Measurements from ENCODE around the gene CARMIL1. TPM values are rescaled to one million over a fixed set of nuclear protein-coding genes. Genes with fewer than 3 reads are reported as not detected.

Gene CARMIL1
- total and polyA plus RNA-seq, 5 donors from 2014 or later: 0.36 to 3.0 (median 0.49) TPM

GRCh38 chr6:25525078-25525477, 245.9 kb downstream of the CARMIL1 start:
- Histone ChIP-seq H3K4me1 (ENCODE audit: control insufficient read depth, insufficient read depth, low read length, poor library complexity, severe bottlenecking) (no peaks in the 10 kb centered on the region), H3K27ac (ENCODE audit: insufficient read depth, low read length, poor library complexity, severe bottlenecking) (no peak overlapping the region), H3K9me3 (ENCODE audit: control insufficient read depth in 2 of 2, low read length in 2 of 2) (no peaks in the 10 kb centered on the region), H3K27me3 (ENCODE audit: control insufficient read depth, insufficient read depth, low read length) (no peaks in the 10 kb centered on the region), H3K4me3 (ENCODE audit: low read depth, low read length) (no peak overlapping the region), H3K36me3 (ENCODE audit: control insufficient read depth, insufficient read depth, low read length) (no peaks in the 10 kb centered on the region)
- H3K4me1 Mint-ChIP-seq: peaks cover 0 to 5% (median 0%) of the 10 kb centered on the region in 4 donors
- H3K4me3 Mint-ChIP-seq: no peak overlapping the region
- H3K9me3 Mint-ChIP-seq: no peaks in the 10 kb centered on the region
- H3K27ac Mint-ChIP-seq: no peak overlapping the region
- DNase-seq (no peak), ATAC-seq (ENCODE audit: low read depth in 2 of 2) (no peak)
- H3K27me3 Mint-ChIP-seq: no peaks in the 10 kb centered on the region
- H3K36me3 Mint-ChIP-seq: peaks cover 16% of the 10 kb centered on the region

DNA sequence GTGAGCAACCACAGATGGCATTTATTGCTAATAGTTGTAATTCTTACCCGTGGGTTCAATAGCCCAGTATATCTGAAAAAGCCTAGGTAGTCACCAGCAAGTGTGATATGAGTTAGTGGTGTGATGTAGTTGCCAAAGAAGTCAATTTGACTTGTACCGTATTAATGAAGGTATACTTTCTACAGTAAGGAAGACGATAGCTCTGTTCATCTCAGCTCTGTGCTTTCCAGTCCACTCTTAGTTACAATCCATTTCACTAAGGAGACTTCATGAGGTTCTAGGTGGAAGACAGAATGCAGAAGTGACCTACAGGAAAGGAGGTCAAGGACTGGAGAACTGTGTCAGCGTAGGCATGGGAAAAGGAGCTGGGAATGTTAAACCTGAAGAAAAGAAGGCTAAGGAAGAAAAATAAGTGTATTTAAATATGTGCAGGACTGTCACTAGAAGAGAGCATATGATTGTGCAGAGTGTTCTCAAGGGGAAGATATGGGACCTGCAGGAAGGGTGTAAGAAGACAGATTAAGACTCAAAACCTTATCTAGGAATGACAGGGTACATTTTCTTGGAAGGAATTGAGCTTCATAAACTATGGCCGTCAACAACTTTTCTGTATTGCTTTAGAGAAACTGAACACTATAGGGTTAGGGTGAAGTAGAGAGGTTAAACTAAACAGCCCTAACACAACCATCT, 255.9 kb downstream of the CARMIL1 start:
- Mint-ChIP-seq H3K4me3 (no peak overlapping the region), H3K27ac (no peak overlapping the region), H3K36me3 (peaks cover 4% of the 10 kb centered on the region), H3K9me3 (no peaks in the 10 kb centered on the region), H3K27me3 (no peaks in the 10 kb centered on the region), H3K4me1 (no peaks in the 10 kb centered on the region)
- DNase-seq (no peak), ATAC-seq (ENCODE audit: low read depth in 2 of 2) (no peak)
- H3K27me3 ChIP-seq (ENCODE audit: control insufficient read depth, insufficient read depth, low read length): no peaks in the 10 kb centered on the region
- no peaks in the 10 kb centered on the region for H3K9me3 ChIP-seq (ENCODE audit: control insufficient read depth in 2 of 2, low read length in 2 of 2)
- no peak overlapping the region for H3K4me3 ChIP-seq (ENCODE audit: low read depth, low read length)
- no peak overlapping the region for H3K27ac ChIP-seq (ENCODE audit: insufficient read depth, low read length, poor library complexity, severe bottlenecking)
- H3K4me1 ChIP-seq (ENCODE audit: control insufficient read depth, insufficient read depth, low read length, poor library complexity, severe bottlenecking): no peaks in the 10 kb centered on the region
- no peaks in the 10 kb centered on the region for H3K36me3 ChIP-seq (ENCODE audit: control insufficient read depth, insufficient read depth, low read length)

DNA sequence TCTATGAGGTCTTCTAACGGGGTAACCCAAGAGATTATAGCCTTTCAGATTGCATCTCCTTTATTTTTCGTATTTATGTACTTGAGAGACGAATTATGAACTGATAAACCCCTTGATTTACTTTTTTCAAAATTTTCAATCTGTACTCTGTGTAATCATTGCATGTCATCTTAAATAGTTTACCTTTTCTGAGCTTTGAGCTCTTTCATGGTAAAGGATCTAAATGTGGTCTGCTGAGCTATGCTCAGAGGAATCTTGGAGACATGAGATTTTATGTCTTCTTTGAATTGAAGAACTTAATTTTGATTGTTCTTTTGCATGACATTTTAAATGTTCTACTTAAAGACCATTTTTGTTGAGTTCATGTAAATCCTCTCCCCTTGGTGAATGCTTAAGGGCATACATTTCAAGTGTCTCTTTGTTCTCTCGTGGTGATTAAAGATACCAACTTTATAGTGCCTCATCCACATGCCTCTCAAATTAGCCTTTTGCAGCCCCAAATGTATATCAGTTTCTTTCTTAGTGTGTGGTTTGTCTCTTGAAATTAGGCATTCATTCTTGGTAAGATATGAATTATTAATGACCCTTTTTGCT, 256.6 kb downstream of the CARMIL1 start:
- Mint-ChIP-seq H3K9me3 (no peaks in the 10 kb centered on the region), H3K4me1 (no peaks in the 10 kb centered on the region), H3K36me3 (peaks cover 10% of the 10 kb centered on the region), H3K27me3 (no peaks in the 10 kb centered on the region), H3K27ac (no peak overlapping the region), H3K4me3 (no peak overlapping the region)
- H3K4me1 ChIP-seq (ENCODE audit: control insufficient read depth, insufficient read depth, low read length, poor library complexity, severe bottlenecking): no peaks in the 10 kb centered on the region
- no peak overlapping the region for H3K4me3 ChIP-seq (ENCODE audit: low read depth, low read length)
- DNase-seq (no peak), ATAC-seq (ENCODE audit: low read depth in 2 of 2) (no peak)
- H3K9me3 ChIP-seq (ENCODE audit: control insufficient read depth in 2 of 2, low read length in 2 of 2): no peaks in the 10 kb centered on the region
- no peaks in the 10 kb centered on the region for H3K27me3 ChIP-seq (ENCODE audit: control insufficient read depth, insufficient read depth, low read length)
- no peak overlapping the region for H3K27ac ChIP-seq (ENCODE audit: insufficient read depth, low read length, poor library complexity, severe bottlenecking)
- no peaks in the 10 kb centered on the region for H3K36me3 ChIP-seq (ENCODE audit: control insufficient read depth, insufficient read depth, low read length)

GRCh38 chr6:25536781-25537180, 257.6 kb downstream of the CARMIL1 start:
- no peaks in the 10 kb centered on the region for H3K27me3 Mint-ChIP-seq
- H3K27ac ChIP-seq (ENCODE audit: insufficient read depth, low read length, poor library complexity, severe bottlenecking): no peak overlapping the region
- H3K4me3 Mint-ChIP-seq: no peak overlapping the region

GRCh38 chr6:25537349-25538018, 258.3 kb downstream of the CARMIL1 start:
- no peaks in the 10 kb centered on the region for H3K36me3 ChIP-seq (ENCODE audit: control insufficient read depth, insufficient read depth, low read length)
- H3K27me3 ChIP-seq (ENCODE audit: control insufficient read depth, insufficient read depth, low read length): no peaks in the 10 kb centered on the region
- Mint-ChIP-seq H3K4me1 (no peaks in the 10 kb centered on the region), H3K4me3 (no peak overlapping the region), H3K36me3 (peaks cover 13% of the 10 kb centered on the region), H3K9me3 (peaks cover 0 to 2% (median 0%) of the 10 kb centered on the region in 7 donors), H3K27ac (no peak overlapping the region), H3K27me3 (no peaks in the 10 kb centered on the region)
- no peak overlapping the region for H3K4me3 ChIP-seq (ENCODE audit: low read depth, low read length)
- H3K27ac ChIP-seq (ENCODE audit: insufficient read depth, low read length, poor library complexity, severe bottlenecking): no peak overlapping the region
- ATAC-seq (ENCODE audit: low read depth in 2 of 2): no peak
- no peaks in the 10 kb centered on the region for H3K9me3 ChIP-seq (ENCODE audit: control insufficient read depth in 2 of 2, low read length in 2 of 2)
- DNase-seq: no peak
- no peaks in the 10 kb centered on the region for H3K4me1 ChIP-seq (ENCODE audit: control insufficient read depth, insufficient read depth, low read length, poor library complexity, severe bottlenecking)

More at GRCh38 chr6:25536781-25537180, 257.6 kb downstream of the CARMIL1 start:
- Histone ChIP-seq H3K36me3 (ENCODE audit: control insufficient read depth, insufficient read depth, low read length) (no peaks in the 10 kb centered on the region), H3K27me3 (ENCODE audit: control insufficient read depth, insufficient read depth, low read length) (no peaks in the 10 kb centered on the region), H3K4me3 (ENCODE audit: low read depth, low read length) (no peak overlapping the region), H3K9me3 (ENCODE audit: control insufficient read depth in 2 of 2, low read length in 2 of 2) (no peaks in the 10 kb centered on the region), H3K4me1 (ENCODE audit: control insufficient read depth, insufficient read depth, low read length, poor library complexity, severe bottlenecking) (no peaks in the 10 kb centered on the region)
- DNase-seq (no peak), ATAC-seq (ENCODE audit: low read depth in 2 of 2) (no peak)
- Mint-ChIP-seq H3K9me3 (no peaks in the 10 kb centered on the region), H3K4me1 (no peaks in the 10 kb centered on the region), H3K27ac (no peak overlapping the region), H3K36me3 (peaks cover 11% of the 10 kb centered on the region)

DNA sequence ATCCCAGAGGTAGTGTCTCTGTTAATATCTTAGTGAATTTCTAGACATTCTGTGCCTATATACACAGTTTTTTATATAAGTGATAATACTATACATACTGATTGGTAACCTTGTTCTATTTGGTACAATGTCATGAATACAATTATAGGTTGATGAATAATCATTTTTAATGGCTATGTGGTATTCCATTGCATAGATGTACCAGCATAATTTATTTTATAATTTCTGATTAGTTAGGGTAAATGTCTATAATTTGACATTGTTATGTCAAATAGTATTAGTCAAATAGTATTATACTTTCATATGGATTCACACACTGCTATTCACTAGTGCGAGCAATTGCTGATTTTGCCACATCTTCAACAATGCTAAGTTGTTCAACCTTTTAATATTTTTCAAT, 262.1 kb downstream of the CARMIL1 start:
- no peak for ATAC-seq (ENCODE audit: low read depth in 2 of 2)
- Histone ChIP-seq H3K4me3 (ENCODE audit: low read depth, low read length) (no peak overlapping the region), H3K27me3 (ENCODE audit: control insufficient read depth, insufficient read depth, low read length) (no peaks in the 10 kb centered on the region), H3K9me3 (ENCODE audit: control insufficient read depth in 2 of 2, low read length in 2 of 2) (no peaks in the 10 kb centered on the region), H3K27ac (ENCODE audit: insufficient read depth, low read length, poor library complexity, severe bottlenecking) (no peak overlapping the region), H3K4me1 (ENCODE audit: control insufficient read depth, insufficient read depth, low read length, poor library complexity, severe bottlenecking) (no peaks in the 10 kb centered on the region), H3K36me3 (ENCODE audit: control insufficient read depth, insufficient read depth, low read length) (no peaks in the 10 kb centered on the region)
- H3K27ac Mint-ChIP-seq: no peak overlapping the region
- no peaks in the 10 kb centered on the region for H3K27me3 Mint-ChIP-seq
- H3K4me1 Mint-ChIP-seq: no peaks in the 10 kb centered on the region
- no peak overlapping the region for H3K4me3 Mint-ChIP-seq
- peaks cover 13% of the 10 kb centered on the region for H3K36me3 Mint-ChIP-seq
- DNase-seq: no peak
- peaks cover 0 to 2% (median 0%) of the 10 kb centered on the region in 7 donors for H3K9me3 Mint-ChIP-seq

DNA sequence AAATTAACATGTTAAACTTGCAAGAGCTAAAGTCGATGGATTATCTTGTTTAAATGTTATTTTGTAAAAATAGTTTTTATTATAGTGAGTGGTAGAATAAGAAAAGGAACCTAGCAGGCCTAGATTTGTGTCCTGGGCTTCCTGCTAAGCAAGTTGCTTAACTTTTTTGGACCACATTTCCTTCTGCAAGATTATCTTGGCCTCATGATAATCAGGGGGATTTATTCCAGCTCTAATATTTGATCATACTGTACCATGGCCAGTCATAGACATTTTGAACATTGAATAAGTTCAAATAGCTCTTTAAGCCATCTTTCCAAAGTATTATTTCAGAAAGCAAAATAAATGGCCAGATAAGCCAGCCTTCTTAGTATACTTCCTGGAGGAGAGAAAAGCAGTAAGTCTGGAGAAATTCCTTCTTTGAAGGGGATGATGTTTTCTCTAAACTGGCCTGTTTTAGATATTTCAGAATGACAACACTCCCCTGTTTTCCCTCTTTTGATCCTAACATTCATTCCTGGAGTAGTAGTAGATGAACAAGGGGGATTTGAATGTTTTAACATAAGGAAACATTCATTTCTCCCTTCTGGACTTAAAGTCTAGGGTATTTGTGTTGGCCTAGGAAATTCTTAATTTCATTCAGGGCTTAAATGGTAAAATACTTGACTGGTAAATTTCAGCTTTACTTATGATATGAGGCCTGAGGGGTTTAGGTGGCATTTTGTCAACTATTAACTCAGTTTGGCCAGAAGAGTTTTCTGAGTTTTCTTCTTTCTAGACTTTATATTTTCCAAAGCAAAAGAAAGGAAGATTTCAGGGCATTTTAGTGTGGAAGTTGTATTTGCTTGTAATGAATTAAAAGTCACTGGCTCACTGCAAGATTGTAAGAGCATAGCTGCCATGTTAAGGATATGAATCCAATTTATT, 264.1 kb downstream of the CARMIL1 start:
- no peaks in the 10 kb centered on the region for H3K9me3 ChIP-seq (ENCODE audit: control insufficient read depth in 2 of 2, low read length in 2 of 2)
- H3K4me1 ChIP-seq (ENCODE audit: control insufficient read depth, insufficient read depth, low read length, poor library complexity, severe bottlenecking): no peaks in the 10 kb centered on the region
- H3K27ac ChIP-seq (ENCODE audit: insufficient read depth, low read length, poor library complexity, severe bottlenecking): no peak overlapping the region
- ATAC-seq (ENCODE audit: low read depth in 2 of 2) (no peak), DNase-seq (no peak)
- no peak overlapping the region for H3K27ac Mint-ChIP-seq
- no peaks in the 10 kb centered on the region for H3K27me3 Mint-ChIP-seq
- H3K36me3 ChIP-seq (ENCODE audit: control insufficient read depth, insufficient read depth, low read length): no peaks in the 10 kb centered on the region
- peaks cover 0 to 2% (median 0%) of the 10 kb centered on the region in 7 donors for H3K9me3 Mint-ChIP-seq
- H3K27me3 ChIP-seq (ENCODE audit: control insufficient read depth, insufficient read depth, low read length): no peaks in the 10 kb centered on the region
- no peak overlapping the region for H3K4me3 Mint-ChIP-seq
- no peak overlapping the region for H3K4me3 ChIP-seq (ENCODE audit: low read depth, low read length)
- H3K36me3 Mint-ChIP-seq: peaks cover 13% of the 10 kb centered on the region
- no peaks in the 10 kb centered on the region for H3K4me1 Mint-ChIP-seq
